K562 (cell line): ENCODE results near the gene SFXN2. TPM values are rescaled to one million over a fixed set of nuclear protein-coding genes. Genes with fewer than 3 reads are reported as not detected.

Source experiments
- CREB3L1 ChIP-seq: fragments of 450-650 bp; IDR thresholded peaks from 2 replicates; pipeline ENCODE4 v1.6.1; 2014; ENCODE audit warnings: low read depth, mild to moderate bottlenecking, moderate library complexity, borderline replicate concordance
- CTCF ChIP-seq, 3 experiments: IDR thresholded peaks in 2 of 3; conservative IDR thresholded peaks in 1 of 3; 2 replicates each; pipeline ENCODE4 v1.5.1; 2011 to 2012; ENCODE audit warnings: low read length in 3 of 3, mild to moderate bottlenecking in 3 of 3, control low read depth in 2 of 3, improper control_type of control experiment in 1 of 3, inconsistent platforms in 1 of 3, low read depth in 1 of 3, mixed read lengths in 1 of 3, moderate library complexity in 1 of 3; ENCODE audit not compliant: insufficient read depth in 2 of 3
- E2F6 ChIP-seq, 2 experiments: IDR thresholded peaks; 2 replicates each; pipeline ENCODE4 v1.6.1; 2011; ENCODE audit warnings: borderline replicate concordance in 1 of 2, control low read depth in 1 of 2, low read depth in 1 of 2, low read length in 1 of 2, mild to moderate bottlenecking in 1 of 2, mixed read lengths in 1 of 2, moderate library complexity in 1 of 2; ENCODE audit not compliant: insufficient read depth in 1 of 2, insufficient read length in 1 of 2, poor library complexity in 1 of 2, severe bottlenecking in 1 of 2; ENCODE audit errors: extremely low read depth in 1 of 2
- ELK3 ChIP-seq: fragments of 450-650 bp; formaldehyde crosslinking; IDR thresholded peaks from 2 replicates; pipeline ENCODE4 v1.4.0; 2020; ENCODE audit warnings: mild to moderate bottlenecking
- EP400 ChIP-seq: fragments of 450-650 bp; IDR thresholded peaks from 2 replicates; pipeline ENCODE4 v1.6.1; 2017; ENCODE audit warnings: antibody characterized with exemption, mild to moderate bottlenecking, moderate library complexity
- FOXP1 ChIP-seq: sonication (generic); formaldehyde crosslinking; IDR thresholded peaks from 2 replicates; pipeline ENCODE4 v1.8.0; 2022; ENCODE audit warnings: mild to moderate bottlenecking, missing genetic modification reagents
- GABPB1 ChIP-seq: sonication (generic); formaldehyde crosslinking; IDR thresholded peaks from 2 replicates; pipeline ENCODE4 v1.8.0; 2022; ENCODE audit warnings: mild to moderate bottlenecking, missing genetic modification reagents
- KAT7 ChIP-seq: sonication (generic); formaldehyde crosslinking; IDR thresholded peaks from 2 replicates; pipeline ENCODE4 v1.8.0; 2022; ENCODE audit warnings: missing genetic modification reagents, mild to moderate bottlenecking, borderline replicate concordance
- L3MBTL2 ChIP-seq: fragments of 450-650 bp; IDR thresholded peaks from 2 replicates; pipeline ENCODE4 v1.6.1; 2016; ENCODE audit warnings: mild to moderate bottlenecking, moderate library complexity
- MXD1 ChIP-seq: fragments of 250-450 bp; sonication (Bioruptor Pico); IDR thresholded peaks from 2 replicates; pipeline ENCODE4 v1.8.0; 2021; ENCODE audit warnings: borderline replicate concordance, mild to moderate bottlenecking, moderate library complexity; ENCODE audit not compliant: poor library complexity, severe bottlenecking
- PML ChIP-seq: IDR thresholded peaks from 2 replicates; pipeline ENCODE4 v1.6.1; 2012; ENCODE audit warnings: low read length, inconsistent platforms
- RNF2 ChIP-seq: sonication (generic); IDR thresholded peaks from 2 replicates; pipeline ENCODE4 v1.6.1; 2016
- SP1 ChIP-seq: sonication (generic); formaldehyde crosslinking; IDR thresholded peaks from 2 replicates; pipeline ENCODE4 v1.8.1; 2022; ENCODE audit warnings: mild to moderate bottlenecking, missing genetic modification reagents
- TBP ChIP-seq: optimal IDR thresholded peaks from 2 replicates; pipeline ENCODE3; 2011; ENCODE audit warnings: low read depth, low read length, improper control_type of control experiment
- TEAD1 ChIP-seq, 2 experiments: fragments of 450-650 bp in 1 of 2; sonication (generic) in 1 of 2; formaldehyde crosslinking; IDR thresholded peaks; 2 replicates each; pipeline versions ENCODE4 v1.4.0 to v1.8.0; 2020 to 2022; ENCODE audit warnings: mild to moderate bottlenecking in 2 of 2, missing genetic modification reagents in 1 of 2
- USF1 ChIP-seq: sonication (generic); formaldehyde crosslinking; IDR thresholded peaks from 2 replicates; pipeline ENCODE4 v1.9.0; 2022; ENCODE audit warnings: mild to moderate bottlenecking, missing genetic modification reagents
- ZC3H4 ChIP-seq: sonication (generic); formaldehyde crosslinking; IDR thresholded peaks from 2 replicates; pipeline ENCODE4 v1.9.0; 2021; ENCODE audit warnings: missing genetic modification reagents, borderline replicate concordance
- ZNF41 ChIP-seq: fragments of 250-450 bp; sonication (Bioruptor Pico); conservative IDR thresholded peaks from 2 replicates; pipeline ENCODE4 v1.4.0; 2020; ENCODE audit warnings: mild to moderate bottlenecking
- ZNF507 ChIP-seq: conservative IDR thresholded peaks from 2 replicates; pipeline ENCODE4 v1.6.1; 2017; ENCODE audit warnings: missing genetic modification characterization, missing compliant biosample characterization
- polyA plus RNA-seq, 8 experiments: library from polyadenylated mRNA; depleted of rRNA in 4 of 8; stranded (reverse) in 5 of 8; unstranded in 3 of 8; fragments of >200 nt; fragmentation: Nextera tagmentation in 2 of 8; fragmentation: Illumina TruSeq in 1 of 8; extraction: Ambion mirVana in 2 of 8; extraction: Trizol in 1 of 8; gene quantifications; 2 replicates each; pipeline versions ENCODE4 v1.2.1 to v1.2.3, GENCODE V29; 2011 to 2014; ENCODE audit warnings: inconsistent platforms in 1 of 8, missing spikeins in 1 of 8
- total RNA-seq, 7 experiments: library from RNA; depleted of rRNA in 6 of 7; stranded (reverse); fragments of >200 nt in 6 of 7; fragmentation: Illumina TruSeq in 2 of 7; extraction: Trizol in 2 of 7; gene quantifications; 2 replicates each; pipeline versions ENCODE4 v1.2.1 to v1.2.3, GENCODE V29; 2011 to 2021; ENCODE audit warnings: low replicate concordance in 1 of 7

The SFXN2 gene
- total and polyA plus RNA-seq, 9 of the 15 experiments (the other 6 are each of a cell fraction or from before 2014, with no cell fraction given), result 7.3 to 23.8 (median 15.7) TPM

- TF ChIP-seq GABPB1 (CRISPR knock-in tag) (peak; percentile 53), SP1 (peak; percentile 27; the same call in 1 of the 2 replicates), MXD1 (peak; percentile 66), L3MBTL2 (peak; percentile 89), USF1 (peak; percentile 75), TBP (peak; percentile 27), ZC3H4 (CRISPR knock-in tag) (0 out of 2 replicates have a peak, but pooled peaks have one; percentile 53), FOXP1 (peak; percentile 46; the same call in 1 of the 2 replicates), ZNF41 (CRISPR knock-in tag) (no peak), RNF2 (peak; percentile 31; the same call in 1 of the 2 replicates), ELK3 (CRISPR knock-in tag) (no peak), TEAD1 (CRISPR knock-in tag; IDR thresholded peaks at IDR 0.05) (no peak; a peak in 1 of 4 replicates), EP400 (peak; percentile 92), KAT7 (CRISPR knock-in tag) (peak; percentile 67; the same call in 1 of the 2 replicates), CTCF (IDR thresholded peaks at IDR 0.05 in 2 of 3, conservative IDR thresholded peaks at IDR 0.05 in 1 of 3; ENCODE audit: insufficient read depth in 2 of 3, low read depth in 1 of 3, low read length in 3 of 3) (peak; percentile 13 to 21 (median 17); a peak in 1 of 6 replicates), PML (no peak), CREB3L1 (peak; percentile 85; the same call in 1 of the 2 replicates), E2F6 (IDR thresholded peaks at IDR 0.05; ENCODE audit: borderline replicate concordance in 1 of 2, extremely low read depth in 1 of 2, insufficient read depth in 1 of 2, insufficient read length in 1 of 2, low read depth in 1 of 2, low read length in 1 of 2, poor library complexity in 1 of 2, severe bottlenecking in 1 of 2) (peak; percentile 24 to 51), ZNF507 (tag) (no peak)
Observed at GRCh38 chr10:102714621-102715455, at the start of gene SFXN2 (continued).
